ENCODE data around the gene NPHS1. TPM values are rescaled to one million over a fixed set of nuclear protein-coding genes. Genes with fewer than 3 reads are reported as not detected.

Gene NPHS1
- total RNA-seq, 1 donor from 2014 or later, result 17.5 TPM

GRCh38 chr19:35828692-35829301 is 23.5 kb downstream of the NPHS1 start:
- DNase-seq (ENCODE audit: low spot score, unreplicated experiment), result peak; percentile 80
- no peak overlapping the region for H3K4me3 Mint-ChIP-seq (ENCODE audit: low read depth)
- H3K36me3 Mint-ChIP-seq (ENCODE audit: insufficient read depth), result peaks cover 1% of the 10 kb centered on the region
- H3K27ac Mint-ChIP-seq, result no peak overlapping the region
- H3K4me1 Mint-ChIP-seq (ENCODE audit: low read depth), result no peaks in the 10 kb centered on the region
- H3K27me3 Mint-ChIP-seq, result peaks cover 45% of the 10 kb centered on the region
- TF ChIP-seq CTCF (IDR thresholded peaks at IDR 0.05; ENCODE audit: unreplicated experiment), result no peak
- no peaks in the 10 kb centered on the region for H3K9me3 Mint-ChIP-seq (ENCODE audit: low read depth)

GRCh38 chr19:35824150-35824549 is 28.2 kb downstream of the NPHS1 start:
- no peak for DNase-seq (ENCODE audit: low spot score, unreplicated experiment)
- Mint-ChIP-seq H3K27ac (no peak overlapping the region), H3K4me1 (ENCODE audit: low read depth) (peaks cover 3% of the 10 kb centered on the region), H3K36me3 (ENCODE audit: insufficient read depth) (no peaks in the 10 kb centered on the region), H3K27me3 (peaks cover 29% of the 10 kb centered on the region), H3K9me3 (ENCODE audit: low read depth) (no peaks in the 10 kb centered on the region), H3K4me3 (ENCODE audit: low read depth) (no peak overlapping the region)
- no peak for TF ChIP-seq CTCF (IDR thresholded peaks at IDR 0.05; ENCODE audit: unreplicated experiment)

- Mint-ChIP-seq H3K36me3 (ENCODE audit: insufficient read depth) (no peaks in the 10 kb centered on the region), H3K27me3 (peaks cover 28% of the 10 kb centered on the region), H3K27ac (no peak overlapping the region), H3K4me3 (ENCODE audit: low read depth) (no peak overlapping the region), H3K4me1 (ENCODE audit: low read depth) (peaks cover 3% of the 10 kb centered on the region), H3K9me3 (ENCODE audit: low read depth) (no peaks in the 10 kb centered on the region)
- DNase-seq (ENCODE audit: low spot score, unreplicated experiment), result no peak
- TF ChIP-seq CTCF (IDR thresholded peaks at IDR 0.05; ENCODE audit: unreplicated experiment), result no peak
These were observed 29.7 kb downstream of the NPHS1 start for GRCh38 chr19:35822579-35822978.

- no peak for TF ChIP-seq CTCF (IDR thresholded peaks at IDR 0.05; ENCODE audit: unreplicated experiment)
- Mint-ChIP-seq H3K27ac (no peak overlapping the region), H3K4me3 (ENCODE audit: low read depth) (no peak overlapping the region), H3K36me3 (ENCODE audit: insufficient read depth) (no peaks in the 10 kb centered on the region), H3K27me3 (peaks cover 17% of the 10 kb centered on the region), H3K4me1 (ENCODE audit: low read depth) (peaks cover 3% of the 10 kb centered on the region), H3K9me3 (ENCODE audit: low read depth) (no peaks in the 10 kb centered on the region)
- no peak for DNase-seq (ENCODE audit: low spot score, unreplicated experiment)
These were observed 33.9 kb downstream of the NPHS1 start for GRCh38 chr19:35818445-35818844.

- Mint-ChIP-seq H3K36me3 (ENCODE audit: insufficient read depth) (no peaks in the 10 kb centered on the region), H3K27me3 (peaks cover 11% of the 10 kb centered on the region), H3K9me3 (ENCODE audit: low read depth) (no peaks in the 10 kb centered on the region), H3K27ac (no peak overlapping the region), H3K4me1 (ENCODE audit: low read depth) (peaks cover 5% of the 10 kb centered on the region), H3K4me3 (ENCODE audit: low read depth) (no peak overlapping the region)
- no peak for TF ChIP-seq CTCF (IDR thresholded peaks at IDR 0.05; ENCODE audit: unreplicated experiment)
- DNase-seq (ENCODE audit: low spot score, unreplicated experiment), result no peak
These were observed 35.5 kb downstream of the NPHS1 start for GRCh38 chr19:35816846-35817245.
